HG02840 (cell line): Measurements from ENCODE around the gene KCNB1.

Experiments
- ATAC-seq: cut with Tn5 transposase; IDR thresholded peaks from one replicate; pipeline ENCODE4 v1.9.1; 2021; ENCODE audit warnings: mild to moderate bottlenecking, moderate library complexity, moderate number of reproducible peaks; ENCODE audit not compliant: unreplicated experiment, low FRiP score

KCNB1 gene

GRCh38 chr20:49503176-49503575, 20.7 kb upstream of the KCNB1 start:
- ATAC-seq: no peak

- no peak for ATAC-seq
These were observed 19.4 kb upstream of the KCNB1 start for GRCh38 chr20:49501917-49502316.

GRCh38 chr20:49497398-49497669, 14.9 kb upstream of the KCNB1 start:
- ATAC-seq: no peak

- ATAC-seq: no peak
These were observed 14.3 kb upstream of the KCNB1 start for GRCh38 chr20:49496553-49497397.

- no peak for ATAC-seq
These were observed 13.6 kb upstream of the KCNB1 start for GRCh38 chr20:49496043-49496442.

GRCh38 chr20:49490689-49491088, 8.2 kb upstream of the KCNB1 start:
- ATAC-seq: no peak

GRCh38 chr20:49489688-49490087, 7.2 kb upstream of the KCNB1 start:
- no peak for ATAC-seq

GRCh38 chr20:49486064-49486463, 3.6 kb upstream of the KCNB1 start:
- ATAC-seq: no peak

GRCh38 chr20:49485563-49485962, 3.1 kb upstream of the KCNB1 start:
- ATAC-seq: no peak

- no peak for ATAC-seq
These were observed 2.0 kb upstream of the KCNB1 start for GRCh38 chr20:49484180-49485140.

- ATAC-seq: no peak
These were observed 1.2 kb upstream of the KCNB1 start for GRCh38 chr20:49483696-49484123.

- ATAC-seq: no peak
These were observed 689 bp upstream of the KCNB1 start for GRCh38 chr20:49483018-49483695.

- no peak for ATAC-seq
These were observed 295 bp downstream of the KCNB1 start for GRCh38 chr20:49482173-49482572.

GRCh38 chr20:49481116-49481515, 1.4 kb downstream of the KCNB1 start:
- no peak for ATAC-seq

GRCh38 chr20:49480236-49480635, 2.2 kb downstream of the KCNB1 start:
- no peak for ATAC-seq

GRCh38 chr20:49479785-49480184, 2.7 kb downstream of the KCNB1 start:
- ATAC-seq: no peak

- no peak for ATAC-seq
These were observed 3.4 kb downstream of the KCNB1 start for GRCh38 chr20:49478754-49479689.

GRCh38 chr20:49478266-49478665, 4.2 kb downstream of the KCNB1 start:
- no peak for ATAC-seq

GRCh38 chr20:49477200-49477599, 5.3 kb downstream of the KCNB1 start:
- ATAC-seq: no peak

GRCh38 chr20:49476016-49476355, 6.5 kb downstream of the KCNB1 start:
- no peak for ATAC-seq
